ENCODE measurements around the gene OVCA2. TPM values are rescaled to one million over a fixed set of nuclear protein-coding genes. Genes with fewer than 3 reads are reported as not detected.
A peak's percentile ranks its signal among the peaks of the same experiment; 100 is the strongest.
"Not testable (repeated sequence)": the region's sequence is repeated elsewhere in the genome, so short reads cannot be mapped to it uniquely, and the experiment has no call there.

The OVCA2 gene
- 15.8 TPM for total RNA-seq

- peak; percentile 86 for DNase-seq
Measured at GRCh38 chr17:2041561-2042389, at the start of gene OVCA2. Gene OVCA2, plus strand, starts transcription at chr17:2042022. Its CDS starts 26 bp downstream, at chr17:2042048.

GRCh38 chr17:1992541-1992940 is 49.3 kb upstream of the OVCA2 start:
- peak; percentile 56 for DNase-seq

DNA sequence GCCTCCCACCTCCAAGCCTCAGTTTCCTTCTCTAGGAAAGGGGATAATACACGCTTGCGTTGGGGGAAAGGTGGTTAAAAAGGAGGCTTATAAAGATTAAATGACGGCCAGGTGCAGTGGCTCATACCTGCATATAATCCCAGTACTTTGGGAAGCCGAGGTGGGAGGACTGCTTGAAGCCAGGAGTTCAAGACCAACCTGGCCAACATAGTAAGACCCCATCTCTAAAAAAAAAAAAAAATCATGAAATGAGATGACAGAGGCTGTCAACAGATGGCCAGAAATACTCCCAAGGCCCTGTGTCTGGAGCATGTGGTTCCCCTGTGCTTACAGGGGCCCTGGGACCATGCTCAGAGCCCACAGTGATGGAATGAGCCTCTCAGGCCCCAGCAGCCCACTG is 47.1 kb upstream of the OVCA2 start:
- DNase-seq = no peak

DNA sequence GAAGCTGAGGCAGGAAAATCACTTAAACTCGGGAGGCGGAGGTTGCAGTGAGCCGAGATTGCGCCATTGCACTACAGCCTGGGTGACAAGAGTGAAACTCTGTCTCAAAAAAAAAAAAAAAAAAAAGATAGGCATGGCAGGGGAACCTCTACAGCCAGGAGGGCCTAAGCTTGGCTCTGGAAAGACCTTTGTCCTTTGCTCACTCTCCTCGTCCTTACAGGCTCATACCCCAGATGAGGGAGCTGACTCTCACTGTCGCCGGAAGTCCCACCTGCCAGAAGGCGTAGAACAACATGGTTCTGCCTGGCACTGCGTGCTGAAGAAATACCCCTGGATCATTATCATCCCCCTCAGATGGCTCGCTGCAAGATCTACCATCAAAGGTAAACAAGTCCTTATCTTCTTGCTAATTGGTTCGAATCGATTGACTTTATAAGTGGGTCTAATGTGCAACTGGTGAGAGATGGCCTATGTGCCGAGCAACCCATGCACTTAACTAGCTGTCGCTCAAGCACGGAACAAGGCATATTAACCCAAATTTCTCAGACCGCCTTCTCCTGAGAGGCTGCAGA is 46.4 kb upstream of the OVCA2 start:
- no peak for DNase-seq

DNA sequence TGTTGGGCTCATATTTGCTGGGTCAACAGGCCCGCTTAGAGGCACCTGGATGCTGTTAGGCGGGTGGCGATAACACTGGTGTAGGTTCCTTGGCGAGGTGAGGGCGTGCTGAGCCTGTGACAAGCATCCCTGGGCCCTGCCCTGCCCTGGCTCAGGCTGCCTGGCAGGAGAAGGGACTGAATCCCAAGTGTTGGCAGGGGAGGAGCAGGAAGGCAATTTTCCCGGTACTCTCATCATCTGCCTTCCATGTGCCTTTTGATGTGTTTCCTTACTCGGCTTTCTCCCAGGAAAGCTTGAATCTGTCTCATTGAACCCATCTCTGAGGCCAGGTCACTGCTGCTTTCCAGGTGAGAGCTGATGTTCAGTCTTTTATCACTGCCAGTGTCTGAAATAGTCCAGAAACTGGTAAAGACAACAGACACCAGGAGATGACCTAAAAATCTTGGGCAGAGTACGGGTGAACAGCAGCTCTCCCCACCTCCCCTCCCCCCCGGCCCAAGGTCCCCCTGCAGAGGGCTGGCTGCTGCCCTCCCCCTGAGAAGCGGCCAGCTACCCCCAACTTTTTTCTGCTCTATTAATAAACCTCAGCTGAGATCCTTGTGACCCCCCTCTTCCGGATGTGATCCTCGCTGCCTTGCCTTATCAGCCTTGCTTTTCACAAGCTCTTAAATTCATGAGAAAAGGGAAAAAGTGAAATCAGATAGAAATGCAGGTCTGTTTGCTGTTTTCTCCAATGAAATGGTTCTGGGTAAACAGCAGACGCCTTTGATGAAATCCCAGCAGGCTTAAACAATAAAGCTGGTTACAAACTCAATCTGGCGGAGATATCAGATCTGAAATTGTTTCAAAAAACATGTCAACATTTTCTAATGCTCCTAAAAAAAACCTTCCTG is 45.7 kb upstream of the OVCA2 start:
- no peak for DNase-seq

DNA sequence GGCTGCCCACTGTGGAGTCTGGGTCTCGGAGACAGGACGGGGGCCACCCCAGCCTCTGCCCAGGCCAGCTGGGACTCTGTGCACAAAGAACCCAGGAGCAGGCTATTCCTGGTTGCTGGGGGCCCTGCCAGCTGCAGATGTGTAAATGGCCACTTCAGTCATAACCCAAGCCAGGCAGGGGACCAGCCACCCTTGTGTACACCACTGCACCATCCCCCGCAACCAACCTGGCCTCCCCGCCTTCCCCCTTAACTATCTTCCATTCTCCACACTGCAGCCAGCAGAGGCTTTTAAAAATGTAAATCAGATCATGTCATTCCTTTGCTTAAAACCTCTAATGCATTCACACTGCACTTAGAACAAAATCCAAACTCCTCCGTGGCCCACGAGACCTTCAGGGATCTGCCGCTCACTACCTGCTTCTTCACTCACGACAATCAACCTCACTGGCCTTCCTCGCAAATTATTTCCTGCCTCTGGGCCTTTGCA is 45.0 kb upstream of the OVCA2 start:
- DNase-seq = no peak

GRCh38 chr17:1997289-1997926 is 44.4 kb upstream of the OVCA2 start:
- DNase-seq = no peak

DNA sequence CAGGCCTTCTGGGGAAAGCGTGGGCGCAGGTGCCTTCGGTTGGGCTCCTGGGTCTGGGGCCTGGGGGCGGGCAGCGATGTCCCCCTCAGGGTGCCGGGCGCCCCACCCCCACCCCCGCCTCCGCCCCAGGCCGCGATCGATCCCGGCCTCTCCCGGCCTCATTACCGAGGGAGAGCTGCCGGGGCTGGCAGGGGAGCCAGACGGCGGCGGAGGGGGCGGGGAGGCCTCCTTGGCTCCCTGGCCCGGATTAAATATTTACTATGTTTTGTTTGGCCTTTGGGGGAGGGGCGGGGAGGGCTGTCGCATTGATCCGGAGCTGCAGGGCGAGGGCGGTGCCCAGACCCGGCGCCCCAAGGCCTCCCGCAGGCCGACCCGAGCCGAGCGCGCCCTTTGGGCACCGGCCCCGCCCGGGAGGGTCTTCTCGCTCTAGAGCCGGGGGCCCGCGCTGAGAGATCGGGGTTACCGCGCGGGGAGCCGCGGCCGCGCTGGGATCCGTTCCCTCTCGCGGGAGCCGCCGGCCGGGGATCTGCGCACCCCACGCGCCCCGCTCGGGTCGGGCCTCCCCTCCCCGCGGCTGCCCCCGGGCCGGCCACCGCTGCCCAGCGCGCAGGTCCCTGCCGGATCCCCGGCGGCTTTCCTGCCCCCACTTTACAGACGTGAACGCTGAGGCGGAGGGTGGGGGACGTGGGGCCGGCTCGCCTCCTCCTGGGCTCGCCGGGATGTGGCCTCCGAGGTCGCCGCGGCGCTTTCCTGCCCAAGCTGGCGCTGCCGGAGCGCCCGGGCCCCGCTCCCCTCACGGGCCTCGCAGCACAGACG is 43.7 kb upstream of the OVCA2 start:
- no peak for DNase-seq

DNA sequence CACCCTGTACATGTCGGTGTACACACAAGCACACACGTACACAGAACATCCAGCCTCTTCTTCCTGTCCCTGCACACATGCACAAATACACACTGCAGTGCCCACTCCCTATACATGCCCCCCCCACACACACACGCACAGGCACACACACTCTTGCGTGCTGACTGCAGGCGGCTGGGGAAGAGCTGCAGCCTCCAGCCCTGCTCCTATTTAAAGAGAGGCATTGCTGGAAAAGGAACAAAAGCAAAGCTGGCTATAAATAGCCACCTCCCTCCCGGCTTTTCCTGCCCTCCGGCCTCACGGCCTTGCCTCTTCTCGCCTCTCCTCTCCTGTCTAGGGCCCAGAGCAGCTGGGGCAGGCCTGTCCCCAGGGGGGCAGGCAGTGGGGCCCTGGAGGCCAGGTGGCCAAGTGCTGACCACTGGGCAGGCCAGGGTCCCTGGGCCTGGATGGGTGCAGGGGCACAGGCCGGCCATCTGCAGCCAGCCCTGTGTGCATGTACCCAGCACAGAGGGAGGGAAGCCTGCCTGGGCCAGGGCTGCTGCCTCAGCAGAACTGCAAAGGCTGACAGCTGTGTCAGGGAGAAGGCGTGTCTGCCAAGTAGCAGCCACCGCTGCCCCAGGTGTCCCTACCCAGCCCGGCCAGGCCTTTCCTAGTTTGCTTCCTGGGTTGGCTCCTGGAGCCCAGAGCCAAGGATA is 42.1 kb upstream of the OVCA2 start:
- peak; percentile 49 for DNase-seq

GRCh38 chr17:2002767-2003329 is 39.0 kb upstream of the OVCA2 start:
- DNase-seq = no peak

GRCh38 chr17:2003525-2003924 is 38.3 kb upstream of the OVCA2 start:
- DNase-seq = no peak

DNA sequence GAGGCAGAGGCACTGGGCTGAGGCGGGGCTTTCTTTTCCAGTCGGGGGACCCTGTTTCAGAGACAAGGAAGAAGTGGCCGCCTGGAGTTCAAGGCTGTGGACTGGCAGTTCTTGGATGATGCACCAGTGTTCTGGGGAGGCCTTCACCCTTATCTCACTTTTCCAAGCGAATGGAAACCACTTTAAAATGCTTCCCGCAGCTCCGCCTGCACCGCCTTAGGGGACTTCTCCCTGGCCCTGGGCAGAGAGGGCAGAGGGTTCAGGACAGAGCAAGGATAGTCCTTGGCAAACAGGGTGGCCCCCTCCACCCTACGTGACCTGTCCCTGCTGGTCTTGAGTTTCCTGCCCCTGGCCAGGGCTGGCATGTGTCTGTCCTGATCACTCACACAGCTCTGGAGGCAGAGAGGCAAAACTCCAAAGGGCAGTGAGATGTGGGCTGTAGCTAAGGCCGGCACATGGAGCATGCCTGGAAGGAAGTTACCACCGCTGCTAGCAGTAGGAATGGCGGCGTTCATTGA is 37.3 kb upstream of the OVCA2 start:
- no peak for DNase-seq

- DNase-seq = no peak
Measured at GRCh38 chr17:2008332-2009126, 33.3 kb upstream of the OVCA2 start.

DNA sequence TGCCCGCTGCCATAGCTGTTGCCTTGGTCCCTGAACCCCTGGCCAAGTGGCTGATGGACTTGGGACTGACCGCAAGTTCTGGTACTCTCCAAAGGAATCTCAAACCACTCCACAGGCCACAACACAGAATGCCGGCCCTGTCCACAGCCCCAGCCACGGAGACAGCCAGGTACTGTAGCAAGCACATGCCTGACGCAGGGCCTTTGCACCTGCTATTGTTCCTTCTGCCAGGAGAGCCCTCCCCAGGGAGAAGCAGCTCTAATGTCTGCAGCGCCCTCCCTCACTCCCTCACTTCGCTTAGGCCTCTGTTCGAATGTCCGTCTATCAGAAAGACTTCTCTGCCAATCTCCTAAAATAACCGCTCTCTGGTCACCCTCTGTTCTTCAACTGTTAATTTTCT is 32.1 kb upstream of the OVCA2 start:
- no peak for DNase-seq

DNA sequence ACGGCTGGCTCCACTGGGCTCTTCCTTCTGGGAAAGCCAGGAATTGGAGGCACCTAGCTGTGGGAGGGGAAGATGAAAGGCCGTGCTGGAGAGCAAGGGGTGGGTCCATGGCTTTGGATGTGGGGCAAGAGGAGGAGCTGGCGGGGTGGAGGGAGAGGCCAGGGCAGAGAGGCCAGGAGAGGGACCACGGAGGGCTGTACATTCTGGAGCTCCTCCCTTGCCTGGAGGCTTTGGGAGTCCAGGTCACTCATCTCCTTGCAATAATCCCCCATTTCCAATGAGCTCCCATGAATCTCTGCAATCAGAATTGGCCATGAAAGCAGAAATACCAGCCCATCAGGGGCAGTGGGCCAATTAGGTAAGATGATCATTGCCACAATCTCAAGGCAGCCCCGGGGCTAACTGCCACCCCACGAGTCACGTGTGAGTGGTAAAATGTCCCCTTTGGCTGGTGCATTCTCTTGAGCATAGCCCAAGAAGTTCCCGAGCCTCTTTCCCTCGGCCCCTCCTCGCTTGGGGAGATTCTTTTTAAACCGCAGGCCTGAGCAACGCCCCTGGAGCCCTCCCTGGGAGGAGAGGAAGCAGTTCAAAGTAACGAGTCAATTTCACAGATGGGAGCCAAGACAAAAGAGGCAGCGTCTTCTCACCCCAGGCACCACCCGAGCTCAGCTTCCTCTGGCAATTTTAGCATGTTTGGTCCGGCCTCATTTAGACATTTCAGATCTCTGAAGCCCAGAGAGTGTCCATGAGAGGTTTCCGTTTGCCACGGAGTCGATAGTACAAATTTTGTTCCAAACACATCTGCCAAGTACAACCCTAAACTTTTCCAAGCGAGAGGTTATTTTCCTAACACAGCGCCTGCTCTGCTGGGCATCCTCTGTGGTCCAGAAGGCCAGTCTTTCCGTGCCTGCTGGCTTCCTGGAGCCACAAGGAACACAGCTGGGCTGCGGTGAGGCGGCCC is 30.1 kb upstream of the OVCA2 start:
- DNase-seq = no peak

DNA sequence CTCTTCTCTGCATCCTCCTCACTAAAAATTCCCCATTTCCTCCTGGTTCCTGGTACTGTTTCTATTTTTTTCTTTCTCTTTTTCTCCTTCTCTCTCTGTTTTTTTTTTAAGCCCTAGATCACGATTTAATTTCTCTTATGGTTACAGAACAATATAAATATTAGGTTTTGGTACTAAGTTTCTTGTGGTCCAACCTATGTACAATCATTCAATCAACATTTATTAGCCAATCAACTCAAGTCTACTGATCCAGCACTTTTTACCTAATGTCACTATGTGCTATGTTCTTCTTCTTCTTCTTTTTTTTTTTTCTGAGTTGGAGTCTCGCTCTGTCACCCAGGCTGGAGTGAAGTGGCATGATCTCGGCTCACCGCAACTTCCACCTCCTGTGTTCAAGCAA is 29.3 kb upstream of the OVCA2 start:
- DNase-seq = no peak

- not testable (repeated sequence) for DNase-seq
Measured at GRCh38 chr17:2013220-2013993, 28.4 kb upstream of the OVCA2 start.

Data from occipital lobe (tissue), 2 donors.